Coronary artery (tissue), 2 donors: ENCODE results near the gene LMBR1L.
A peak's percentile ranks its signal among the peaks of the same experiment; 100 is the strongest.

ENCODE experiments used
- DNase-seq: peaks from one replicate; pipeline ENCODE4 v3.0.0-alpha.2; 2017; ENCODE audit warnings: low spot score
- H3K27ac ChIP-seq, 2 donors: fragments of 200-600 bp; sonication (generic); one replicate each; pipeline ENCODE4 v1.5.1; 2016 to 2019
- H3K4me3 ChIP-seq: fragments of 200-600 bp; sonication (generic); 2 replicates; pipeline ENCODE4 v1.5.1; 2016; ENCODE audit warnings: mild to moderate bottlenecking, moderate library complexity
- CTCF ChIP-seq: fragments of 200-600 bp; sonication (generic); IDR thresholded peaks from one replicate; pipeline ENCODE4 v1.5.1; 2019; ENCODE audit warnings: antibody characterized with exemption

LMBR1L gene

GRCh38 chr12:49058366-49059044 is 52.1 kb downstream of the LMBR1L start:
- peak; percentile 64 for DNase-seq
- peak overlapping the region in 1 of 2 donors; percentile 98 for H3K27ac ChIP-seq
- H3K4me3 ChIP-seq: peak overlapping the region; percentile 88
- TF ChIP-seq CTCF: no peak

GRCh38 chr12:49057888-49058287 is 52.8 kb downstream of the LMBR1L start:
- Histone ChIP-seq H3K27ac (peak overlapping the region; percentile 34 to 98), H3K4me3 (peak overlapping the region; percentile 88)
- TF ChIP-seq CTCF: no peak
- DNase-seq: no peak

GRCh38 chr12:49055978-49056754 is 54.5 kb downstream of the LMBR1L start:
- Histone ChIP-seq H3K4me3 (peak overlapping the region; percentile 88), H3K27ac (peak overlapping the region in 1 of 2 donors; percentile 17)
- TF ChIP-seq CTCF: no peak
- DNase-seq: peak; percentile 76

- TF ChIP-seq CTCF: no peak
Observed at GRCh38 chr12:49055092-49055491, 55.6 kb downstream of the LMBR1L start.

GRCh38 chr12:49054524-49054923 is 56.1 kb downstream of the LMBR1L start:
- no peak overlapping the region for H3K27ac ChIP-seq
- DNase-seq: peak; percentile 61
- H3K4me3 ChIP-seq: no peak overlapping the region
- no peak for TF ChIP-seq CTCF

More at GRCh38 chr12:49055092-49055491, 55.6 kb downstream of the LMBR1L start:
- DNase-seq: no peak
- Histone ChIP-seq H3K27ac (no peak overlapping the region), H3K4me3 (no peak overlapping the region)

GRCh38 chr12:49054096-49054495 is 56.6 kb downstream of the LMBR1L start:
- TF ChIP-seq CTCF: no peak
- H3K27ac ChIP-seq: no peak overlapping the region
- peak; percentile 61 for DNase-seq
- no peak overlapping the region for H3K4me3 ChIP-seq
